T-helper 17 cell (primary cell): ENCODE measurements around the gene KLHDC3. TPM values are rescaled to one million over a fixed set of nuclear protein-coding genes. Genes with fewer than 3 reads are reported as not detected.
"Not testable (repeated sequence)": the region's sequence is repeated elsewhere in the genome, so short reads cannot be mapped to it uniquely, and the experiment has no call there.

Experiments used
- ATAC-seq: fragments of 150-1000 bp; cut with Tn5 transposase; 2 replicates; pipeline ENCODE4 v1.10.0; 2021; ENCODE audit warnings: mild to moderate bottlenecking, moderate library complexity
- DNase-seq, 3 donors: peaks; one replicate each; pipeline versions ENCODE4 v3.0.0 to v3.0.0-alpha.2; 2020 to 2021
- H3K9me3 ChIP-seq: one replicate; pipeline ENCODE4 v1.7.0; 2013; ENCODE audit warnings: low read length, mild to moderate bottlenecking; ENCODE audit not compliant: control insufficient read depth, poor library complexity, severe bottlenecking
- H3K27ac Mint-ChIP-seq: one replicate; pipeline ENCODE4 v1.8.0; 2022; ENCODE audit warnings: mild to moderate bottlenecking, moderate library complexity, mixed read lengths
- H3K27me3 Mint-ChIP-seq: one replicate; pipeline ENCODE4 v1.8.0; 2022; ENCODE audit warnings: mixed read lengths
- H3K36me3 Mint-ChIP-seq: one replicate; pipeline ENCODE4 v1.8.0; 2022; ENCODE audit warnings: low read depth, mixed read lengths
- H3K4me1 Mint-ChIP-seq: one replicate; pipeline ENCODE4 v1.8.0; 2022; ENCODE audit warnings: mild to moderate bottlenecking, mixed read lengths
- H3K4me3 Mint-ChIP-seq: one replicate; pipeline ENCODE4 v1.8.0; 2022; ENCODE audit warnings: mild to moderate bottlenecking, moderate library complexity, mixed read lengths
- total RNA-seq, 4 donors: library from RNA in 2 of 4; stranded (reverse) in 2 of 4; gene quantifications; one replicate each; pipeline ENCODE4 v1.2.3 and lab custom pipeline; 2022 to 2026

The KLHDC3 gene
- total RNA-seq, 2 donors from 2014 or later = 31.1 TPM

- Mint-ChIP-seq H3K27ac (peak within 1 kb of the TSS; percentile 97), H3K4me3 (peak within 1 kb of the TSS; percentile 93), H3K4me1 (peaks cover 31% of the 10 kb centered on the region), H3K27me3 (no peaks in the 10 kb centered on the region), H3K36me3 (peaks cover 2% of the 10 kb centered on the region)
- ATAC-seq (peak; percentile 94), DNase-seq (peak; percentile 82 to 94 (median 87))
- H3K9me3 ChIP-seq = no peaks in the 10 kb centered on the region
These were observed 35.1 kb upstream of the KLHDC3 start, which contains the start of gene PEX6 for GRCh38 chr6:42978839-42979522. TSS of gene PEX6 (minus strand) at chr6:42979181. CDS start at chr6:42979150, 31 bp downstream.

GRCh38 chr6:42979523-42980177, 34.4 kb upstream of the KLHDC3 start:
- no peak for DNase-seq
- Mint-ChIP-seq H3K27ac (peak overlapping the region; percentile 97), H3K4me3 (peak overlapping the region; percentile 93), H3K4me1 (peaks cover 33% of the 10 kb centered on the region), H3K27me3 (no peaks in the 10 kb centered on the region), H3K36me3 (peaks cover 2% of the 10 kb centered on the region)
- H3K9me3 ChIP-seq = no peaks in the 10 kb centered on the region
- ATAC-seq = no peak

- Mint-ChIP-seq H3K4me1 (peaks cover 48% of the 10 kb centered on the region), H3K36me3 (peaks cover 1% of the 10 kb centered on the region), H3K27ac (peak overlapping the region; percentile 54), H3K4me3 (no peak overlapping the region), H3K27me3 (no peaks in the 10 kb centered on the region)
- ATAC-seq (no peak), DNase-seq (no peak)
- no peaks in the 10 kb centered on the region for H3K9me3 ChIP-seq
These were observed 32.2 kb upstream of the KLHDC3 start for GRCh38 chr6:42981836-42982235.

GRCh38 chr6:42984001-42984923, 29.8 kb upstream of the KLHDC3 start, which contains the start of gene PPP2R5D:
TSS of gene PPP2R5D (plus strand) at chr6:42984570. CDS start at chr6:42984678, 108 bp downstream.
- no peaks in the 10 kb centered on the region for H3K9me3 ChIP-seq
- DNase-seq (peak; percentile 88 to 95 (median 89)), ATAC-seq (peak; percentile 96)
- Mint-ChIP-seq H3K4me3 (peak within 1 kb of the TSS; percentile 98), H3K27me3 (no peaks in the 10 kb centered on the region), H3K4me1 (peaks cover 52% of the 10 kb centered on the region), H3K27ac (peak within 1 kb of the TSS; percentile 97), H3K36me3 (no peaks in the 10 kb centered on the region)

GRCh38 chr6:42984924-42985475, 29.0 kb upstream of the KLHDC3 start:
- H3K36me3 Mint-ChIP-seq = no peaks in the 10 kb centered on the region
- no peak for DNase-seq
- H3K4me3 Mint-ChIP-seq = peak overlapping the region; percentile 98
- H3K27ac Mint-ChIP-seq = peak overlapping the region; percentile 97
- no peak for ATAC-seq
- no peaks in the 10 kb centered on the region for H3K9me3 ChIP-seq
- H3K27me3 Mint-ChIP-seq = no peaks in the 10 kb centered on the region
- peaks cover 46% of the 10 kb centered on the region for H3K4me1 Mint-ChIP-seq

- Mint-ChIP-seq H3K36me3 (peaks cover 3% of the 10 kb centered on the region), H3K4me3 (no peak overlapping the region), H3K27ac (peak overlapping the region; percentile 97), H3K27me3 (no peaks in the 10 kb centered on the region), H3K4me1 (peaks cover 45% of the 10 kb centered on the region)
- ATAC-seq (no peak), DNase-seq (no peak)
- no peaks in the 10 kb centered on the region for H3K9me3 ChIP-seq
These were observed 26.3 kb upstream of the KLHDC3 start for GRCh38 chr6:42987533-42988451.

GRCh38 chr6:42988486-42989020, 25.5 kb upstream of the KLHDC3 start:
- Mint-ChIP-seq H3K36me3 (peaks cover 3% of the 10 kb centered on the region), H3K27ac (peak overlapping the region; percentile 97), H3K4me1 (peaks cover 45% of the 10 kb centered on the region), H3K4me3 (peak overlapping the region; percentile 36), H3K27me3 (no peaks in the 10 kb centered on the region)
- ATAC-seq (no peak), DNase-seq (no peak)
- H3K9me3 ChIP-seq = no peaks in the 10 kb centered on the region

GRCh38 chr6:42989923-42990322, 24.1 kb upstream of the KLHDC3 start:
- DNase-seq = no peak
- H3K4me1 Mint-ChIP-seq = peaks cover 38% of the 10 kb centered on the region

GRCh38 chr6:42993445-42993844, 20.6 kb upstream of the KLHDC3 start:
- no peaks in the 10 kb centered on the region for H3K27me3 Mint-ChIP-seq
- H3K4me1 Mint-ChIP-seq = peaks cover 11% of the 10 kb centered on the region
- H3K27ac Mint-ChIP-seq = peak overlapping the region; percentile 81
- no peaks in the 10 kb centered on the region for H3K9me3 ChIP-seq
- DNase-seq = no peak
- ATAC-seq = no peak
- no peak overlapping the region for H3K4me3 Mint-ChIP-seq
- peaks cover 3% of the 10 kb centered on the region for H3K36me3 Mint-ChIP-seq

More at GRCh38 chr6:42989923-42990322, 24.1 kb upstream of the KLHDC3 start:
- H3K9me3 ChIP-seq = no peaks in the 10 kb centered on the region
- ATAC-seq = no peak
- H3K4me3 Mint-ChIP-seq = no peak overlapping the region
- H3K27me3 Mint-ChIP-seq = no peaks in the 10 kb centered on the region
- H3K27ac Mint-ChIP-seq = peak overlapping the region; percentile 37
- H3K36me3 Mint-ChIP-seq = peaks cover 3% of the 10 kb centered on the region

GRCh38 chr6:42996513-42996912, 17.5 kb upstream of the KLHDC3 start:
- no peaks in the 10 kb centered on the region for H3K9me3 ChIP-seq
- H3K4me1 Mint-ChIP-seq = peaks cover 6% of the 10 kb centered on the region
- no peaks in the 10 kb centered on the region for H3K36me3 Mint-ChIP-seq
- no peak overlapping the region for H3K4me3 Mint-ChIP-seq
- no peak overlapping the region for H3K27ac Mint-ChIP-seq
- H3K27me3 Mint-ChIP-seq = no peaks in the 10 kb centered on the region
- DNase-seq (no peak), ATAC-seq (no peak)

- not testable (repeated sequence) for H3K9me3 ChIP-seq, ATAC-seq, DNase-seq, H3K27me3 Mint-ChIP-seq, H3K4me1 Mint-ChIP-seq, H3K4me3 Mint-ChIP-seq, H3K36me3 Mint-ChIP-seq, H3K27ac Mint-ChIP-seq
These were observed 15.8 kb upstream of the KLHDC3 start for GRCh38 chr6:42998205-42998604.

GRCh38 chr6:43001843-43002242, 12.2 kb upstream of the KLHDC3 start:
- Mint-ChIP-seq H3K27ac (no peak overlapping the region), H3K4me1 (peaks cover 8% of the 10 kb centered on the region), H3K4me3 (no peak overlapping the region), H3K27me3 (no peaks in the 10 kb centered on the region), H3K36me3 (peaks cover 2% of the 10 kb centered on the region)
- ATAC-seq (no peak), DNase-seq (no peak)
- H3K9me3 ChIP-seq = no peaks in the 10 kb centered on the region
